GM12878 (cell line): ENCODE measurements around the gene EPX. TPM values are rescaled to one million over a fixed set of nuclear protein-coding genes. Genes with fewer than 3 reads are reported as not detected.

Experiments used
- ATAC-seq: fragments of 200-7000 bp; cut with Tn5 transposase; 3 replicates; pipeline ENCODE4 v1.9.1; 2020; ENCODE audit warnings: mild to moderate bottlenecking, moderate library complexity
- BruUV-seq: library from RNA; stranded (reverse); fragments of 400-500 nt; replicated peaks from 2 replicates; lab custom pipeline; 2021; lab: Mats Ljungman, UMichigan
- CTCF ChIA-PET: fragments of 300-600 bp; sonication (Branson Sonifier 250); formaldehyde crosslinking; extraction: SDS; loops from one replicate; lab custom pipeline; 2021; ENCODE audit warnings: inconsistent platforms; lab: Yijun Ruan, JAX
- POLR2A ChIA-PET: fragments of 350-600 bp; formaldehyde crosslinking; extraction: SDS; loops from one replicate; lab custom pipeline; 2021; ENCODE audit warnings: inconsistent platforms; lab: Charles Lee
- RAD21 ChIA-PET: fragments of 300-600 bp; sonication (Branson Sonifier 250); formaldehyde crosslinking; loops from one replicate; lab custom pipeline; 2023; ENCODE audit warnings: antibody characterized with exemption; ENCODE audit not compliant: unreplicated experiment; lab: Charles Lee
- SMC1A ChIA-PET: fragments of 300-600 bp; sonication (Branson Sonifier 250); formaldehyde crosslinking; loops from one replicate; lab custom pipeline; 2023; ENCODE audit not compliant: unreplicated experiment, uncharacterized antibody; lab: Charles Lee
- DNase-seq: peaks from one replicate; pipeline ENCODE4 v3.0.0-alpha.2; 2011; ENCODE audit warnings: low read depth, low spot score
- FAIRE-seq: peaks from 3 replicates; lab custom pipeline; 2011; peaks lifted over from hg19 to GRCh38; lab: Jason Lieb, UNC
- H2AFZ ChIP-seq: 2 replicates; pipeline ENCODE4 v1.6.0; 2011; ENCODE audit warnings: low read depth, low read length, control low read depth; ENCODE audit not compliant: control insufficient read depth
- H3K27ac ChIP-seq: 2 replicates; pipeline ENCODE4 v1.5.1; 2011; ENCODE audit warnings: control low read depth; ENCODE audit not compliant: control insufficient read depth, insufficient read depth
- H3K27me3 ChIP-seq, 2 experiments: replicated peaks in 1 of 2; 2 replicates each; pipeline versions ENCODE4 v1.6.0 to v1.6.1; 2011; ENCODE audit warnings: low read length in 1 of 2; ENCODE audit not compliant: control insufficient read depth in 2 of 2, insufficient read depth in 2 of 2
- H3K36me3 ChIP-seq, 2 experiments: 2 replicates each; pipeline ENCODE4 v1.5.1; 2011; ENCODE audit warnings: low read length in 1 of 2; ENCODE audit not compliant: control insufficient read depth in 2 of 2, insufficient read depth in 2 of 2
- H3K4me1 ChIP-seq: 2 replicates; pipeline ENCODE4 v1.6.1; 2011; ENCODE audit warnings: mild to moderate bottlenecking, low read length, moderate library complexity, mixed read lengths; ENCODE audit not compliant: control insufficient read depth, insufficient read depth
- H3K4me2 ChIP-seq: 2 replicates; pipeline ENCODE4 v1.6.0; 2011; ENCODE audit warnings: control low read depth; ENCODE audit not compliant: control insufficient read depth, insufficient read depth
- H3K4me3 ChIP-seq: fragments of 200-600 bp; sonication (generic); 2 replicates; pipeline ENCODE4 v1.5.1; 2016
- H3K79me2 ChIP-seq: 2 replicates; pipeline ENCODE4 v1.6.0; 2011; ENCODE audit warnings: low read length; ENCODE audit not compliant: control insufficient read depth, insufficient read depth
- H3K9ac ChIP-seq: 2 replicates; pipeline ENCODE4 v1.8.0; 2011; ENCODE audit warnings: low read length, control low read depth, mixed read lengths; ENCODE audit not compliant: control insufficient read depth, insufficient read depth
- H3K9me3 ChIP-seq: replicated peaks from 3 replicates; pipeline ENCODE4 v1.5.1; 2011; ENCODE audit warnings: mild to moderate bottlenecking, low read length; ENCODE audit not compliant: control insufficient read depth, insufficient read depth
- H4K20me1 ChIP-seq: 2 replicates; pipeline ENCODE4 v1.6.0; 2011; ENCODE audit not compliant: control insufficient read depth, insufficient read depth
- ATF2 ChIP-seq: IDR thresholded peaks from 2 replicates; pipeline ENCODE4 v1.6.1; 2012; ENCODE audit warnings: low read length, inconsistent platforms
- BHLHE40 ChIP-seq, 2 experiments: fragments of 450-650 bp in 1 of 2; IDR thresholded peaks; 2 replicates each; pipeline ENCODE4 v1.6.1; 2011 to 2017; ENCODE audit warnings: low read depth in 2 of 2, borderline replicate concordance in 1 of 2, improper control_type of control experiment in 1 of 2, low read length in 1 of 2, mild to moderate bottlenecking in 1 of 2
- ETV6 ChIP-seq, 2 experiments: fragments of 450-650 bp in 1 of 2; IDR thresholded peaks in 1 of 2; conservative IDR thresholded peaks in 1 of 2; 2 replicates each; pipeline ENCODE4 v1.6.1; 2014; ENCODE audit warnings: antibody characterized with exemption in 1 of 2, borderline replicate concordance in 1 of 2, low read depth in 1 of 2, mild to moderate bottlenecking in 1 of 2, moderate library complexity in 1 of 2
- FOS ChIP-seq: IDR thresholded peaks from 3 replicates; pipeline ENCODE4 v1.6.1; 2011; ENCODE audit warnings: borderline replicate concordance; ENCODE audit not compliant: insufficient read length; ENCODE audit errors: extremely low read depth
- GATAD2B ChIP-seq: fragments of 450-650 bp; conservative IDR thresholded peaks from 2 replicates; pipeline ENCODE4 v1.6.1; 2017; ENCODE audit warnings: low read depth, mild to moderate bottlenecking, moderate library complexity
- KLF5 ChIP-seq: fragments of 450-650 bp; IDR thresholded peaks from 2 replicates; pipeline ENCODE4 v1.6.1; 2014; ENCODE audit warnings: mild to moderate bottlenecking; ENCODE audit not compliant: partially characterized antibody
- NKRF ChIP-seq: fragments of 450-650 bp; conservative IDR thresholded peaks from 2 replicates; pipeline ENCODE4 v1.6.1; 2017; ENCODE audit warnings: mild to moderate bottlenecking, moderate library complexity
- PAX8 ChIP-seq: fragments of 450-650 bp; IDR thresholded peaks from 2 replicates; pipeline ENCODE4 v1.6.1; 2017; ENCODE audit warnings: mild to moderate bottlenecking, moderate library complexity
- RUNX3 ChIP-seq: IDR thresholded peaks from 2 replicates; pipeline ENCODE4 v1.6.1; 2012; ENCODE audit warnings: low read length, inconsistent platforms
- SIN3A ChIP-seq: IDR thresholded peaks from 2 replicates; pipeline ENCODE4 v1.6.1; 2012; ENCODE audit warnings: low read depth, low read length, improper control_type of control experiment
- SMARCA5 ChIP-seq: fragments of 450-650 bp; IDR thresholded peaks from 2 replicates; pipeline ENCODE4 v1.6.1; 2017; ENCODE audit warnings: mild to moderate bottlenecking
- SP1 ChIP-seq: IDR thresholded peaks from one replicate; pipeline ENCODE4 v1.6.1; 2011; ENCODE audit warnings: low read depth, low read length
- TCF7 ChIP-seq: IDR thresholded peaks from 2 replicates; pipeline ENCODE4 v1.6.1; 2014; ENCODE audit warnings: antibody characterized with exemption, borderline replicate concordance
- ZNF622 ChIP-seq: fragments of 450-650 bp; IDR thresholded peaks from 2 replicates; pipeline ENCODE4 v1.6.1; 2017; ENCODE audit warnings: mild to moderate bottlenecking, inconsistent platforms
- ZZZ3 ChIP-seq: IDR thresholded peaks from 2 replicates; pipeline ENCODE4 v1.6.1; 2011; ENCODE audit warnings: low read depth; ENCODE audit not compliant: control insufficient read depth, insufficient read length
- WGBS: methylation state at CpG from one replicate; pipeline ENCODE4 v1.1.6; 2016; ENCODE audit warnings: low lambda C conversion rate; ENCODE audit not compliant: insufficient replicate concordance, insufficient coverage; ENCODE audit errors: missing lambda C conversion rate; 5-methylcytosine and 5-hydroxymethylcytosine counted together
- in situ Hi-C: fragments of 300-500 bp; cut with MboI; formaldehyde crosslinking; loops from 9 replicates; pipeline ENCODE4 v1.14.3; 2018; ENCODE audit warnings: mixed read lengths
- intact Hi-C: fragments of 100-400 bp; cut with micrococcal nuclease; formaldehyde crosslinking; loops from one replicate; pipeline ENCODE4 v1.14.2; 2022; ENCODE audit not compliant: unreplicated experiment
- polyA plus RNA-seq, 11 experiments: library from polyadenylated mRNA; depleted of rRNA in 4 of 11; unstranded in 6 of 11; stranded (reverse) in 5 of 11; fragments of >200 nt; fragmentation: Nextera tagmentation in 4 of 11; fragmentation: Illumina TruSeq in 1 of 11; extraction: Ambion mirVana in 4 of 11; extraction: Trizol in 1 of 11; gene quantifications; 1 replicate in 1 of 11; 2 replicates in 10 of 11; pipeline versions ENCODE4 v1.2.1 to v1.2.3, GENCODE V29; 2011 to 2016; ENCODE audit warnings: inconsistent platforms in 2 of 11, missing spikeins in 2 of 11, low read depth in 1 of 11
- total RNA-seq, 4 experiments: library from RNA; depleted of rRNA in 3 of 4; stranded (reverse); fragments of >200 nt in 3 of 4; fragmentation: Illumina TruSeq in 1 of 4; extraction: Trizol in 1 of 4; gene quantifications; 2 replicates each; pipeline versions ENCODE4 v1.2.1 to v1.2.3, GENCODE V29; 2013 to 2021

EPX gene
- total and polyA plus RNA-seq, 10 of the 15 experiments (the other 5 are each of a cell fraction or from before 2014, with no cell fraction given): 0.03 TPM; not detected in 9

- no peak for TF ChIP-seq SP1
- no peak for TF ChIP-seq ETV6 (conservative IDR thresholded peaks at IDR 0.05 in 1 of 2, IDR thresholded peaks at IDR 0.05 in 1 of 2; ENCODE audit: borderline replicate concordance in 1 of 2, low read depth in 1 of 2)
- no peak for TF ChIP-seq NKRF
- no peak for TF ChIP-seq ZZZ3
- no peak for TF ChIP-seq ATF2
- no peak for TF ChIP-seq BHLHE40 (IDR thresholded peaks at IDR 0.05; ENCODE audit: borderline replicate concordance in 1 of 2, low read depth in 2 of 2, low read length in 1 of 2)
- no peak for TF ChIP-seq FOS
- TF ChIP-seq SMARCA5: no peak
- TF ChIP-seq ZNF622: no peak
- no peak for TF ChIP-seq TCF7
- no peak for TF ChIP-seq RUNX3
- TF ChIP-seq PAX8: no peak
- TF ChIP-seq SIN3A: no peak
- no peak for TF ChIP-seq KLF5
- TF ChIP-seq GATAD2B: no peak
- Histone ChIP-seq H3K36me3 (no peaks in the 10 kb centered on the region), H4K20me1 (no peaks in the 10 kb centered on the region), H3K9ac (no peak within 1 kb of the TSS), H3K4me1 (peaks cover 5% of the 10 kb centered on the region), H3K4me3 (no peak within 1 kb of the TSS), H3K27ac (no peak within 1 kb of the TSS), H3K9me3 (no peaks in the 10 kb centered on the region), H2AFZ (no peak within 1 kb of the TSS), H3K4me2 (no peak within 1 kb of the TSS), H3K27me3 (peaks cover 0 to 3% of the 10 kb centered on the region in 2 experiments; a peak in 2 of 4 replicates), H3K79me2 (no peaks in the 10 kb centered on the region)
- in situ Hi-C loops (no loop called here), intact Hi-C loops (no loop called here)
- ChIA-PET RAD21 (interaction anchor here (0.6 to 1.3 kb wide), 3 partner anchors 8 to 394 kb away, joined by 3 read pairs; no protein-coding TSS in a partner anchor), SMC1A (interaction anchor here (0.6 to 3.1 kb wide), 4 partner anchors 11 to 1330 kb away, joined by 3 to 23 read pairs (median 3); no protein-coding TSS in a partner anchor), POLR2A (interaction anchor here (1.0 to 1.9 kb wide), 2 partner anchors 10 to 12 kb away, joined by 4 to 6 read pairs; no protein-coding TSS in a partner anchor), CTCF (interaction anchor here (1.0 to 5.3 kb wide), 4 partner anchors 9 to 37 kb away, joined by 3 to 29 read pairs (median 16); no protein-coding TSS in a partner anchor)
- WGBS: 59% methylated on average over 5 of the region's 5 CpGs
- FAIRE-seq (no peak), ATAC-seq (no peak), DNase-seq (no peak)
- BruUV-seq: no TSS peak
These were observed 45.7 kb downstream of the EPX start, which contains the start of gene LPO for GRCh38 chr17:58238147-58238634. TSS of gene LPO (plus strand) at chr17:58238584. CDS start at chr17:58242980, 4,396 bp downstream.
